Measurements from ENCODE around the gene ZFHX3. TPM values are rescaled to one million over a fixed set of nuclear protein-coding genes. Genes with fewer than 3 reads are reported as not detected.

The ZFHX3 gene
- total RNA-seq, 1 donor from 2014 or later: 68.1 TPM

DNA sequence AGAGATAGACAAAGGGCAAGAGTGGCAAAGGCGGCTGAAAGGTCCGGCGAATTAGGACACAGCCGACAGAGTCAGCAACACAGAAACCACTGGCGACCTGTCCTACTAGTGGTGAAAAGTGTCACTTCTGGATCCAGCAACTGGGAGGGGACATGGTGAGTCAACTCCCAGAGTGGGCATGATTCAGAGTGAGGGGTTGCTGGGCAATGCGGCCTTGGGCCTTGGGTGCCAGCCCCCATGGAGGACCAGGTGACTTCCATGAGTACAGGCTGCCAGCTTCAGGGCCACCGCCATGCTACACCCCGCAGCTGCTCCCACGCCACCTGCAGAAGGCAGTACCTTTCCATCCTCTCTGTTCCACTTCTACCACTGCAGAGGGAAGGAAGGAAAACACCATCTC is 110.6 kb downstream of the ZFHX3 start:
- DNase-seq (ENCODE audit: low spot score in 2 of 2, unreplicated experiment in 2 of 2): no peak
- TF ChIP-seq, protein P1, sequence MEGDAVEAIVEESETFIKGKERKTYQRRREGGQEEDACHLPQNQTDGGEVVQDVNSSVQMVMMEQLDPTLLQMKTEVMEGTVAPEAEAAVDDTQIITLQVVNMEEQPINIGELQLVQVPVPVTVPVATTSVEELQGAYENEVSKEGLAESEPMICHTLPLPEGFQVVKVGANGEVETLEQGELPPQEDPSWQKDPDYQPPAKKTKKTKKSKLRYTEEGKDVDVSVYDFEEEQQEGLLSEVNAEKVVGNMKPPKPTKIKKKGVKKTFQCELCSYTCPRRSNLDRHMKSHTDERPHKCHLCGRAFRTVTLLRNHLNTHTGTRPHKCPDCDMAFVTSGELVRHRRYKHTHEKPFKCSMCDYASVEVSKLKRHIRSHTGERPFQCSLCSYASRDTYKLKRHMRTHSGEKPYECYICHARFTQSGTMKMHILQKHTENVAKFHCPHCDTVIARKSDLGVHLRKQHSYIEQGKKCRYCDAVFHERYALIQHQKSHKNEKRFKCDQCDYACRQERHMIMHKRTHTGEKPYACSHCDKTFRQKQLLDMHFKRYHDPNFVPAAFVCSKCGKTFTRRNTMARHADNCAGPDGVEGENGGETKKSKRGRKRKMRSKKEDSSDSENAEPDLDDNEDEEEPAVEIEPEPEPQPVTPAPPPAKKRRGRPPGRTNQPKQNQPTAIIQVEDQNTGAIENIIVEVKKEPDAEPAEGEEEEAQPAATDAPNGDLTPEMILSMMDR (IDR thresholded peaks at IDR 0.05; ENCODE audit: unreplicated experiment): no peak
- no peak overlapping the region for H3K27ac Mint-ChIP-seq
- no peaks in the 10 kb centered on the region for H3K9me3 Mint-ChIP-seq
- H3K4me1 Mint-ChIP-seq: peaks cover 44% of the 10 kb centered on the region
- peaks cover 14% of the 10 kb centered on the region for H3K36me3 Mint-ChIP-seq
- no peaks in the 10 kb centered on the region for H3K27me3 Mint-ChIP-seq (ENCODE audit: low read depth)
- H3K4me3 Mint-ChIP-seq: no peak overlapping the region

DNA sequence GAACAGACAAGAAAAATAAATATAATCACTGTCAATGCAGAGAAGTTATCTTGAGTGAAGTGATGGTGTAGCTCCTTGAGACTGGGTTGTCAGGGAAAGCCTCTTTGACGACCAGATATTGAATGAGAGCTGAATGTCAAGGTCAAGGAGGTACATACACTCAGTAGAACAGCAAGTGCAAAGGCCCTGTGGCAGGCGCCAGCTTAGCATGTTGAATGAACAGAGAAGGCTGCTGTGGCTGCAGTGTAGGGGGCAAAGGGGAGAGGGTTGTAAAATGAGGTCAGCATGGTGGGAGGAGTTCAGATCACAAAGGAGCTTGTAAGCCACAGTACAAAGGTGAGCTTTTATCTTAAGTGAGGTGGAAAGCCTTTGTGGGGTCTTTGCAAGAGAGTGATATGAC is 111.5 kb downstream of the ZFHX3 start:
- Mint-ChIP-seq H3K36me3 (peaks cover 11% of the 10 kb centered on the region), H3K4me3 (no peak overlapping the region), H3K4me1 (peaks cover 50% of the 10 kb centered on the region), H3K9me3 (no peaks in the 10 kb centered on the region), H3K27me3 (ENCODE audit: low read depth) (no peaks in the 10 kb centered on the region), H3K27ac (no peak overlapping the region)
- TF ChIP-seq, protein P1 (IDR thresholded peaks at IDR 0.05; ENCODE audit: unreplicated experiment): no peak
- no peak for DNase-seq (ENCODE audit: low spot score in 2 of 2, unreplicated experiment in 2 of 2)

DNA sequence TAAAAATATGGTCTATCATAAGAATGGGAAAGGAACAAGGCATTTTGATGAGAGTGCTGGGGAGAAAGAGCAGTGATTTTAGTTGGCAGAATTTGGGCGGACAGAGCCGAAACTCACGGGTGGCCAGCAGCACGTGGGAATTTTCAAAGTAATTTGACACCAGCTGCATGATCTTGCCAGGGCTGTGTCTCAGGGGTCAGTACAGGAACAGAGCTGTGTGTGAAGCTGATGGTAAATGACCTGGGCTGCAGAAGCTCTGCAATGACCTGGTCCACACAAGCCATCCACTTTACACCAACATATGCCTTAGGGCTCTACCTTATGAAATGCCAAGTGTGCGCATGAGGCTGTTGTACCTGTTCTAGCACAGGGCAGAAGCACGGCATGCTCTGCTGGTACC is 112.0 kb downstream of the ZFHX3 start:
- Mint-ChIP-seq H3K4me3 (no peak overlapping the region), H3K36me3 (peaks cover 11% of the 10 kb centered on the region), H3K9me3 (no peaks in the 10 kb centered on the region), H3K27me3 (ENCODE audit: low read depth) (no peaks in the 10 kb centered on the region), H3K4me1 (peaks cover 55% of the 10 kb centered on the region), H3K27ac (peak overlapping the region; percentile 37)
- TF ChIP-seq, protein P1 (IDR thresholded peaks at IDR 0.05; ENCODE audit: unreplicated experiment): no peak
- no peak for DNase-seq (ENCODE audit: low spot score in 2 of 2, unreplicated experiment in 2 of 2)

DNA sequence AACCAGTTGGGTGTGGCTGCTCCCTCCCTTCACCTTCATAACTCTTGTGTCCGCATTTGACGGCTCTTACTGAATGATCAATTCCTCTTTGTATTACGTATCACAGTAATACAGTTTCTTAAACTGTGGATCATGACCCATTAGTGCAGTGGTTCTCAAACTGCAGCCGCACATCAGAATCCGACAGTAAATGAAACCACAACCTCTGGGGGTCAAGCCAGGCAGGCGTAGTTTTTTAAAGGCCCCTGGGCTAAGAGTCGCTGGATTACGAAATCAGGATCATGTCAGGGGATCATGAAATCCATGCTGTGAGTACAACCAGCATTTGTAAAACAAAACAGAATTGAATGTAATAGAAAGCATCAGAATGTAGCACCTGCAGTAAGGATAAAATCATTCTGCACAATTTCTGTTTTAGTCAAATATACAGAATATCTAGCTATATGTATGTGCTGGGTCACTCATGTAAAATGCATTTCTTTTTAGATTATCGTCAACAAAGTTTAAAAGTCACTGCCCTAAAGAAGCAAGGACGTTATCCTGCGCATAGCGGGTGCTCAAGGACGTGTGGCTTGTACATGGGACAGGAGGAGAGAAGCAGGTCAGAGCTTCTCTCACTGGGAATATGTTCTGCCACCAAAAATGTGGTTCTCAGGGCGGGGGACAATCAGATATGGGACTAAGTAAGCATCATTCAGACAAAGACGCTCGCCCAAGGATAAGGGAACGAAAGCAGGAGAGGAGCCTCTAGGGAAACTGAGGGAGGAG is 113.1 kb downstream of the ZFHX3 start:
- H3K36me3 Mint-ChIP-seq: peaks cover 11% of the 10 kb centered on the region
- H3K4me3 Mint-ChIP-seq: no peak overlapping the region
- no peak for DNase-seq (ENCODE audit: low spot score in 2 of 2, unreplicated experiment in 2 of 2)

DNA sequence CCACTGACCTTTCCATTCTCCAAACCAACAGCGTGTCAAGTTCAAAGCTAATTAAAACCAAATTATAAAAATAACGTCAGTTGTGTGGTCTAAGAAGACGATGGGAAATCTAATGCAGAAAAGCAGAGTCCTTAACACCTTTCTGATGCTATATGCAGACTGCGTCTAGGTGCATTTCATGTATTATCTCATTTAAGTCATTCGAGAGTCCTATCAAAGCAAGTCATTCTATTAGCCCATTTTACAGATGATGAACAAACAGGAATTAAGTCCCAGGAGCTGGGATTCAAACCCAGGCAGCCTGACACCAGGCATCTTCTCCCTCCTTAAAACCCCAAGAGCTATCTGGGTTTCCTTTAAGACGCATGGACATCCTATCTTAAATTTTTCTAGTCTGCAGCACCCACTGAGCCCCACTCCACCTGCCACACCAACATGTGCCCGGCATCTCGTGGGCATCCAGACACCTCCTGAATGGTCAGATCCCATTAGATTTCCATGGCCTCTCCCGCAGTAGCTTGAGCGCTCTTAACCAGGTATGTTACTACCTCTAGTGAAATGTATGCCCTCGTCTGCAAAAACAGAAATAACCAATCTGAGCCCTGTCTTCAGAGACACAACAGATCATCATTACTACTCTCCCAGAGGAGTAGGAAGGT is 115.1 kb downstream of the ZFHX3 start:
- Mint-ChIP-seq H3K27ac (peak overlapping the region; percentile 90), H3K4me1 (peaks cover 61% of the 10 kb centered on the region), H3K27me3 (ENCODE audit: low read depth) (no peaks in the 10 kb centered on the region), H3K36me3 (peaks cover 11% of the 10 kb centered on the region), H3K9me3 (no peaks in the 10 kb centered on the region), H3K4me3 (no peak overlapping the region)
- TF ChIP-seq, protein P1 (IDR thresholded peaks at IDR 0.05; ENCODE audit: unreplicated experiment): no peak
- DNase-seq (ENCODE audit: low spot score in 2 of 2, unreplicated experiment in 2 of 2): no peak

More for the DNA sequence above, 113.1 kb downstream of the ZFHX3 start:
- H3K9me3 Mint-ChIP-seq: no peaks in the 10 kb centered on the region
- TF ChIP-seq, protein P1 (IDR thresholded peaks at IDR 0.05; ENCODE audit: unreplicated experiment): no peak
- peaks cover 62% of the 10 kb centered on the region for H3K4me1 Mint-ChIP-seq
- H3K27me3 Mint-ChIP-seq (ENCODE audit: low read depth): no peaks in the 10 kb centered on the region
- H3K27ac Mint-ChIP-seq: peak overlapping the region; percentile 11

Measured in mesothelial cell of epicardium (in vitro differentiated cells).